Chondrocyte (in vitro differentiated cells): ENCODE results near the gene MBLAC1. TPM values are rescaled to one million over a fixed set of nuclear protein-coding genes. Genes with fewer than 3 reads are reported as not detected.

Source experiments
- DNase-seq: peaks from one replicate; pipeline ENCODE4 v3.0.0; 2021; ENCODE audit warnings: mixed read lengths, low spot score
- H3K27ac Mint-ChIP-seq: one replicate; pipeline ENCODE4 v1.8.0; 2021; ENCODE audit warnings: mild to moderate bottlenecking, moderate library complexity, mixed read lengths; ENCODE audit not compliant: unreplicated experiment
- H3K27me3 Mint-ChIP-seq: 2 replicates; pipeline ENCODE4 v1.8.0; 2021; ENCODE audit warnings: low read depth, mixed read lengths
- H3K36me3 Mint-ChIP-seq: 2 replicates; pipeline ENCODE4 v1.8.0; 2021; ENCODE audit warnings: low read depth, mixed read lengths
- H3K4me1 Mint-ChIP-seq: 2 replicates; pipeline ENCODE4 v1.8.0; 2021; ENCODE audit warnings: low read depth, mild to moderate bottlenecking, mixed read lengths
- H3K4me3 Mint-ChIP-seq: one replicate; pipeline ENCODE4 v1.8.0; 2021; ENCODE audit warnings: mild to moderate bottlenecking, moderate library complexity, mixed read lengths; ENCODE audit not compliant: unreplicated experiment
- H3K9me3 Mint-ChIP-seq: 2 replicates; pipeline ENCODE4 v1.8.0; 2021; ENCODE audit warnings: low read depth, mixed read lengths
- CTCF ChIP-seq: fragments of 200-600 bp; sonication (generic); IDR thresholded peaks from 2 replicates; pipeline ENCODE4 v1.5.0; 2021; ENCODE audit warnings: antibody characterized with exemption, mild to moderate bottlenecking, moderate library complexity
- total RNA-seq: library from RNA; stranded (reverse); gene quantifications from 3 replicates; pipeline ENCODE4 v1.2.1, GENCODE V29; 2021

MBLAC1 gene
- total RNA-seq, 1 donor from 2014 or later = 1.7 TPM

- DNase-seq = no peak
- Mint-ChIP-seq H3K4me1 (peaks cover 43% of the 10 kb centered on the region), H3K27me3 (no peaks in the 10 kb centered on the region), H3K27ac (no peak overlapping the region), H3K9me3 (no peaks in the 10 kb centered on the region), H3K36me3 (peaks cover 9% of the 10 kb centered on the region), H3K4me3 (no peak overlapping the region)
- no peak for TF ChIP-seq CTCF
These were observed 26.3 kb downstream of the MBLAC1 start for GRCh38 chr7:100152937-100153666.

GRCh38 chr7:100153708-100154535 is 27.2 kb downstream of the MBLAC1 start:
- DNase-seq = no peak
- H3K4me3 Mint-ChIP-seq = no peak overlapping the region
- peak overlapping the region; percentile 45 for H3K27ac Mint-ChIP-seq
- TF ChIP-seq CTCF = no peak
- H3K4me1 Mint-ChIP-seq = peaks cover 38% of the 10 kb centered on the region
- no peaks in the 10 kb centered on the region for H3K9me3 Mint-ChIP-seq
- H3K27me3 Mint-ChIP-seq = no peaks in the 10 kb centered on the region
- peaks cover 7% of the 10 kb centered on the region for H3K36me3 Mint-ChIP-seq

- H3K27me3 Mint-ChIP-seq = no peaks in the 10 kb centered on the region
- H3K4me1 Mint-ChIP-seq = peaks cover 35% of the 10 kb centered on the region
- no peaks in the 10 kb centered on the region for H3K9me3 Mint-ChIP-seq
- no peak overlapping the region for H3K4me3 Mint-ChIP-seq
- H3K36me3 Mint-ChIP-seq = peaks cover 7% of the 10 kb centered on the region
- DNase-seq = no peak
- H3K27ac Mint-ChIP-seq = peak overlapping the region; percentile 45
- TF ChIP-seq CTCF = no peak
These were observed 28.1 kb downstream of the MBLAC1 start for GRCh38 chr7:100154651-100155491.

- H3K27ac Mint-ChIP-seq = no peak overlapping the region
- peaks cover 28% of the 10 kb centered on the region for H3K4me1 Mint-ChIP-seq
- no peaks in the 10 kb centered on the region for H3K27me3 Mint-ChIP-seq
- H3K9me3 Mint-ChIP-seq = no peaks in the 10 kb centered on the region
- H3K4me3 Mint-ChIP-seq = no peak overlapping the region
- no peak for TF ChIP-seq CTCF
- DNase-seq = no peak
- H3K36me3 Mint-ChIP-seq = peaks cover 7% of the 10 kb centered on the region
These were observed 29.0 kb downstream of the MBLAC1 start for GRCh38 chr7:100155553-100156317.
